Pons (tissue), 1 donor: ENCODE results near the gene DIAPH2.

Source experiments
- DNase-seq: peaks from one replicate; pipeline ENCODE4 v3.0.0-alpha.2; 2016; ENCODE audit warnings: low spot score

DIAPH2 gene

GRCh38 chrX:97587171-97587570, 902.5 kb downstream of the DIAPH2 start:
- no peak for DNase-seq

- no peak for DNase-seq
Measured at GRCh38 chrX:97594646-97595224, 910.1 kb downstream of the DIAPH2 start.

- DNase-seq, result no peak
Measured at GRCh38 chrX:97597954-97598353, 913.3 kb downstream of the DIAPH2 start.

DNA sequence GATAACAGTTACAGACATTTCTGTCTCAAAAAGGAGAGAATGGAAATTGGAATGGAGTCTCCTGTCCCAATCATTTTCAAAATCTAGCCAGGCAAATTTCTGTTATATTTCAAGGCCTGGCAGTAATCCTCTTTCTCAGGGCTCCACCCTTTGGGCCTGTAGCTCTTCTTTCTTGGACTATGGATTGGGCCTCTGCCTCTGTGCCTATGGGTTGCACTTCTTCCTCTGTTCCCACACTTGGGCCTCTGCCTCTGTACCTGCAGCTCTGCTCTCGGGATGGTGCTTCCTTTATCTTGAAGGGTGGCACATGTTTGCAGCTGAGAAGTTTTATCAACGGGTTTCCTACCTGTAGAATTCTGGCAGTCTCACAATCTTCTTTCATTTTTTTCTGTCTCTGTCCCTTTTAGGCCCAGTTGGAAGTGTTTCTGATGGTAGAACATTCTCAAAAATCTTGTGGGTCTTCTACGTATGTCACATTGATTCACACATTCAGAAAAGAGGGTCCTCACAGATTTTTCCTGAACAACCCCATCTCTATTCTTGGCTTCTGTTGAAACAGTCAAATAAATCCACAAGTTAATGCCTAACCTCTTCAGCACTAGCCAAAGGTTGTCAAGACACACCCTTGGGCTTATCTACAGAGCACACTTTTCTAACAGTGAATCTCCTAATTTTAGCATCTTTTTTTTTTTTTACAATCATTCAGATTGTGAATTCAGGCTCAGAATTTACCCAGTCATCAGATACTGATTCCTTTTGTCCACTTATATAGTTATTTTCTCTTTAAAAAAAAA, 918.0 kb downstream of the DIAPH2 start:
- DNase-seq, result no peak

DNA sequence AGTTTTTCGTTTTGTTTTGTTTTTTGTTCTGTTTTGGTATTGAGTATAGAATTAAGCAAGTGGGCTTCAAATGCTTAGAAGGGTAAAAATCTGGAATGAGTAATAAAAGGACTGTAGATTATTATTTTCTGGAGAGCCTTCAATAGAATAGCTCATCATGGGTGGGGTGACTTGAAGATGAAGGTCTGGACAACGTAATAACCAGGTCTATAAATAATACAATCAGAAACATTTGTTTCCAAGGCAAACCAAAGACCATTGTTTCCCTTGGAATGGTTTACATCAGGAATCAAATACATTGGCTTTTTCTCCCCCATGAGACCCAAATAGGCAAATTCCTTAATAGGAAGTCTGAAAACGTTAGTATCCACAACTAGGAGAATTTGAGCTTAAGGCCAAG, 920.6 kb downstream of the DIAPH2 start:
- no peak for DNase-seq

- no peak for DNase-seq
Measured at GRCh38 chrX:97609357-97609756, 924.7 kb downstream of the DIAPH2 start.

GRCh38 chrX:97609938-97610337, 925.3 kb downstream of the DIAPH2 start:
- DNase-seq, result no peak

- no peak for DNase-seq
Measured at GRCh38 chrX:97616883-97617530, 932.4 kb downstream of the DIAPH2 start.

GRCh38 chrX:97619499-97619898, 934.9 kb downstream of the DIAPH2 start:
- no peak for DNase-seq

DNA sequence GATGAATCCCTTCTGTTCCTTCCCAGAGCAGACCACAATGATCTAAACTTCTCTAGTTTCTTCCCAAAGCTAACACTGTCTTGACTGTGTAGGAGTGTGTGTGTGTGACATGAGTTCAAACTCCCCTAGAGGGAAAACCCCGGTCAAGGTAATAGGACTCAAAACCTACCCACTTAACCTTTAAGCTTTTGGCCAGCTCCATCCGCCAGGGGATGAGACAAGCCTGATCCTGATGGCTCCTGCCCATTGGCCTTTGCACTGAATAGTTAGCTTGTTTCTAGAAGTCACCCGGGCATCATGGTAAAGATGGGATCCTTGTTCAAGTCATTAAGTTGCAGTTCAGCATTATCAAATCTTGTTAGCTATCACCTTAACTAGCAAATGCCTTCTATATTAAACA, 937.5 kb downstream of the DIAPH2 start:
- DNase-seq, result no peak

DNA sequence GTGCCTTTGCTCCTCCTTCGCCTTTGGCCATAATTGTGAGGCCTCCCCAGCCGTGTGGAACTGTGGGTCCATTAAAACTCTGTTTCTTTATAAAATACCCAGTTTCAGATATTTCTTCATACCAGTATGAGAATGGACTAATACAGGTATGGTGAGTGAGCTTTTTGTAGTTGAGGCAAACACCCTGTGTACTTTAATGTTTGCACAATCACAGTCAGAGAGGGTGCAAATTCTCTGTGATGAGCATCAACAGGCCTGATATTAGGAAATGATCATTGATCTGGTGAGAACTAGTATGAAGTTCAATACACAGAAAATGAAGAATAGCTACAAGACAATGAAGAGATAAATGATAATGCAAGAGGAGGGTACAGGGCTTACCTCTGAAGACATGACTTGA, 943.7 kb downstream of the DIAPH2 start:
- DNase-seq, result no peak

DNA sequence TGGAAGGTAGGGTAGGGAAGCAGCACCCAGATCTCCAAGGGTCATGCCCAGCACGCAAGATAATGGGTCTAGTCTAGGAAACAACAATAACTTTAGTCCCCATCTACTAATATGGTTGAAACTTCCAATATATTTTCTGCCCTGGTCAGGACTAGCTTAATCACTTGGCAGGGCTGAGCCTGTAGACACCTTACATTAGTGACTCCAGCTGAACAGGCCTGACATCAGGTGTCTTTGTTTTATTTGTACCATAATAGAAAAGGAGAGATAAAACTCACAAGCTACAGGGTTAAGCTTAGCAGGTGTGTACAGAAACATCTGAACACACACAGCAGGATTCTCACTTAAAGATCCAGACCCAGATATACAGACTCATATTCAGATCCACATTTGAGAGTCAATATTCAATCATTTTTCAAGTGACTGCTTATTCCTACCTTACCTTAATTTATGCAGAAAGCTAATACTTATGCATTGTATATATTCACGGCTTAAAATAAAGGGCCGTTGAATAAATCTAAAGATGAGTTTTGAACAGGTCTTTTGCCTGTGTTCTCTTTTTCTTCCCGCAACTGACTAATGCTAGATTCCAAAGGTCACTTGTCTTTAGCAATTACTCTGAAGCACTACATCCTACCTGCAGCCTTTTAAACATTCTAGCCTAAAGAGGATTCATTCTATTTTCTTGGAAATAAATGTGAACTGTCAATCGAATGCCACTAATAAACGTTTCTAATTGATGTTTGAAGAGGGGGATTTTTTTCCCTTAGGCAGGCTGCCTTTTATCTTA, 944.4 kb downstream of the DIAPH2 start:
- no peak for DNase-seq

DNA sequence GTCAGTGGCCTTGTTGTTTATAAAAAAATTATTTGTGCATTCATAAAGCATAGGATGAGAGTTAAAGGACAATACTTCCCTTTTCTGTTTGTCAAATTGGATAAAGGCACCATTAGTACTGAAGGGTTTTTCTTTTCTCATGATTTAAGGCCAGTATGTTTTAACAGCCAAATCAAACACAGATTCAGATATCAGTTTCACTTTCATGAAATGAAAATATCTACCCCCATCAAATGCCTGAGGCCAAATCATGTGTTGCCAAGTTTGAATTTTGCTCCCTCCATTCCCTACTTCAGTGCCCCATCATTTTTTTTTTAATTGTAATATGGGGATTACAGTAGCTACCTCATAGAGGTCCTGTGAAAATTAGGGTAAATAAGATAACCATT, 944.9 kb downstream of the DIAPH2 start:
- no peak for DNase-seq

DNA sequence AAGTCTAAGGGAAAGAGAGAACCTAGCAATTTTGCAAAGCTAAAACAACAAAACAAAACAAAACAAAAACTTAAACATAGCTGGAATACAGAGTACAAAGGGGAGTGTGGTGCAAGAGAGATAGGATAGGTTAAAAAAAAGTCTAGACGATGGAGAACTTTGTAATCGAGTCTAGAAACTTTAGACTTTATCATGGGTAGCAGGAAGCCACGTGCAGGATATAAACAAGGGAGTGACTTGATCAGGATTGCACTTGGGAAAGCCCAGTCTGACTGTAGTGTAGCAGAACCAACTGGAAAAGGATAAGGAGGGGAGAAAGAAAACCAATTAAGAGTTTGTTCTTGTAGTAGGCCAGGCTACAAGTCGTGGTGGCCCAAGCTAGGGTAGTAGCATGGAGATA, 949.2 kb downstream of the DIAPH2 start:
- DNase-seq, result no peak

- peak; percentile 1 for DNase-seq
Measured at GRCh38 chrX:97636473-97637140, 952.0 kb downstream of the DIAPH2 start.

- no peak for DNase-seq
Measured at GRCh38 chrX:97637289-97637688, 952.6 kb downstream of the DIAPH2 start.

DNA sequence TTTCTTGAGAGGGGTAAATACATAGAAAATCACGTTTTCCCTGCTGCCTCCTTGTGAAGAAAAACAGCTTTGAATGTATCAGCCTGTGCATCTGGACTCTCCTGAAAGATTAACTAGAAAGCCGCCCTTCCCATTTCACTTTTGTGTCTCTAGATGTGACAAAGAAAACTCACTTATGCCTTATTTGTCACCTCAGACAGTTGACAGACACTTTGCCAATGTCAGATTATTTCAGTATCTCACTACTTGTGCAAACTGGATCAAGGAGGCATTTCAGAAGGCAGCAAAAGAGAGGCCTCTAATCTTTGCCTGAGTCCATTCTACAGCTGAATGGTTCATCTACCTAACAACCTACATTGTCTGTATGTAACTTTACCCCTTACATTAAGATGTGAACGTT, 954.0 kb downstream of the DIAPH2 start:
- no peak for DNase-seq

- no peak for DNase-seq
Measured at GRCh38 chrX:97639526-97639925, 954.9 kb downstream of the DIAPH2 start.
